A549 treated with AZD9567 at 1 μM for 4 hours (cell line): Measurements from ENCODE around the gene CERK. TPM values are rescaled to one million over a fixed set of nuclear protein-coding genes. Genes with fewer than 3 reads are reported as not detected.

ENCODE experiments used
- total RNA-seq: library from RNA; stranded (reverse); fragments of 200-300 nt; extraction: Qiagen RNA extraction; gene quantifications from 5 replicates; pipeline ENCODE4 v1.2.3, GENCODE V29; 2022; ENCODE audit not compliant: insufficient read depth

CERK gene, protein sequence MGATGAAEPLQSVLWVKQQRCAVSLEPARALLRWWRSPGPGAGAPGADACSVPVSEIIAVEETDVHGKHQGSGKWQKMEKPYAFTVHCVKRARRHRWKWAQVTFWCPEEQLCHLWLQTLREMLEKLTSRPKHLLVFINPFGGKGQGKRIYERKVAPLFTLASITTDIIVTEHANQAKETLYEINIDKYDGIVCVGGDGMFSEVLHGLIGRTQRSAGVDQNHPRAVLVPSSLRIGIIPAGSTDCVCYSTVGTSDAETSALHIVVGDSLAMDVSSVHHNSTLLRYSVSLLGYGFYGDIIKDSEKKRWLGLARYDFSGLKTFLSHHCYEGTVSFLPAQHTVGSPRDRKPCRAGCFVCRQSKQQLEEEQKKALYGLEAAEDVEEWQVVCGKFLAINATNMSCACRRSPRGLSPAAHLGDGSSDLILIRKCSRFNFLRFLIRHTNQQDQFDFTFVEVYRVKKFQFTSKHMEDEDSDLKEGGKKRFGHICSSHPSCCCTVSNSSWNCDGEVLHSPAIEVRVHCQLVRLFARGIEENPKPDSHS
- 21.8 to 25.4 TPM (median 24.4 TPM) in 5 replicates for total RNA-seq

DNA sequence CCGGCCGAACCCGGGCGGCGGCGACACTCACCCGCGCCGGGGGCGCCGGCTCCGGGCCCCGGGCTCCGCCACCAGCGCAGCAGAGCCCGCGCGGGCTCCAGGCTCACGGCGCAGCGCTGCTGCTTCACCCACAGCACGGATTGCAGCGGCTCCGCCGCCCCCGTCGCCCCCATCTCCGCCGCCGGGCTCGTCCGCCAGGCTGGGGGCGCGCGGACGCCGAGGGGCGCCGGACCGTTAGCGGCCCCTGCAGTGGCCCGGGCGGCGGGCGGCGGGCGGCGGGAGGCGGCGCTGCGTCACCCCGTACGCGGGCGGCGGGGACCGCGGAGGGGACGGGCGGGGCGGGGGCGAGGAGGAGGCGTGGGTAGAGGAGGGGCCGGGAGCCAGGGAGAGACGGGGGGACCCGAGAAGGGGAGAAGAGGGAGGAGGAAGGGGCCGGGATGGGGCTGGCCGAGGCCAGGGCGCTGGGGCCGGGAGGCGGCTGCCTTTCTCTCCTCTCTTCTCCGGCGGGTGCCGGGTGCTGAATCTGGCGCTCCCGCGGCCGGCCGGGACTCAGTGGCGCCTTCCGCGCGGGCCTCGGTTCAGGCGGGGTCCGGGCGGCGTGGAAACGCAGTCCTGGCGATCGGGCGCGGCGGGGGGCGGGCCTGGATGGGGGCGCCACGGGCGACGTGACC, at the start of gene CERK:
CERK (minus strand) TSS at position 277 of the 671 bp plus-strand sequence; CDS start at position 173, 104 bp downstream.

DNA sequence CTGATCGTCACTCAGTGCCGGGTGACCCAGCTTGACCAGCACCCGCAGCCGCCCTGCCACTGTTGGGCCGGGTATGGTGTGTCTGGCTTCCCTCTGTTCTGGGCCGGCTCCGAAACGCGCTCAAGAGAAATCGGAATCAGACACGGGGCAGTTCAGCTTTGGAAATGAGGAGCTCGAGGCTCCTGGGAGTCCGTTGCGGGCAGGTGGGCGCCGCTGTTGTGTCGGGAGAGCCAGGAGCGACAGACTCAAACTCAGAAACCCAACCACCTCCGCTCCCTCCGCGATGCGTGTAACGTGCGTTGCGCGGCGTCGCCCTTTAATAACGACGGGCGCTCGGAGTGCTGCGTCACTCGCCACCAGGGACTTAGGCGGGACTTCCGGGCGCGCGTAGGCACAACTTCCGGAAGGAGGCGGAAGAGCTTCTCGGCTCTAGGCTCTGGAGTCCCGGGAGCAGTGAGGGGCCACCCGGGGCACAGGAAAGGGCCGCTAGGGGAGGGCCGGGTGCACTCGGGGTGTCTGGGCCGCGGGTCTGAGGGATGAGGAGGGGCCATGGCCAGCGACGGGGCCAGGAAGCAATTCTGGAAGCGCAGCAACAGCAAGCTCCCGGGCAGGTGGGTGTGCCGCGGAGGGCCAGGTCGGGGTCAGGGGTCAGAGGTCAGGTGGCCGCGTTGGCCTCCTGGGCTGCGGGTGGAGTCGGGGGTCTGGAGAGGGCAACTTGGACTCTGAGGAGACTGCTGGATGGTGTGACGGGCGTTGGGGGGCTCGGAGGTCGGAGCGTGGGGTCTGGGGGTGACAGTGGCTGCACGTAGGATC, 24.4 kb upstream of the CERK start, which contains the start of gene TBC1D22A:
TBC1D22A (plus strand) TSS at position 413 of the 813 bp plus-strand sequence; CDS start at position 550, 137 bp downstream.

Other genes starting within 250 kb of the CERK start
- gene CELSR1, start 200.6 kb downstream of the CERK start, total RNA-seq: 25.2 to 29.6 TPM (median 27.8 TPM) in 5 replicates
- gene GRAMD4, start 117.9 kb downstream of the CERK start, total RNA-seq: 9.8 to 17.1 TPM (median 15.3 TPM) in 5 replicates
- 8.4 to 10.1 TPM (median 10.0 TPM) in 5 replicates for gene TBC1D22A, start 24.4 kb upstream of the CERK start, total RNA-seq